ENCODE results near the gene TBL1Y. TPM values are rescaled to one million over a fixed set of nuclear protein-coding genes. Genes with fewer than 3 reads are reported as not detected.
"Not testable (repeated sequence)": the region's sequence is repeated elsewhere in the genome, so short reads cannot be mapped to it uniquely, and the experiment has no call there.

The TBL1Y gene
- total RNA-seq, 1 experiment from 2014 or later: not detected

- DNase-seq (ENCODE audit: low read depth): no peak
These were observed 61.9 kb downstream of the TBL1Y start for GRCh38 chrY:6972271-6972887.

GRCh38 chrY:6974971-6975370 lies 64.5 kb downstream of the TBL1Y start:
- DNase-seq (ENCODE audit: low read depth): no peak

- no peak for DNase-seq (ENCODE audit: low read depth)
These were observed 67.3 kb downstream of the TBL1Y start for GRCh38 chrY:6977783-6978182.

GRCh38 chrY:6983221-6983620 lies 72.7 kb downstream of the TBL1Y start:
- peak; percentile 12 for DNase-seq (ENCODE audit: low read depth)

GRCh38 chrY:6987811-6988210 lies 77.3 kb downstream of the TBL1Y start:
- no peak for DNase-seq (ENCODE audit: low read depth)

GRCh38 chrY:6989886-6990620 lies 79.6 kb downstream of the TBL1Y start:
- no peak for DNase-seq (ENCODE audit: low read depth)

GRCh38 chrY:6992041-6992440 lies 81.5 kb downstream of the TBL1Y start:
- no peak for DNase-seq (ENCODE audit: low read depth)

- no peak for DNase-seq (ENCODE audit: low read depth)
These were observed 85.5 kb downstream of the TBL1Y start for GRCh38 chrY:6995987-6996386.

GRCh38 chrY:6997503-6998066 lies 87.1 kb downstream of the TBL1Y start:
- no peak for DNase-seq (ENCODE audit: low read depth)

GRCh38 chrY:6999905-7000304 lies 89.4 kb downstream of the TBL1Y start:
- DNase-seq (ENCODE audit: low read depth): no peak

- DNase-seq (ENCODE audit: low read depth): no peak
These were observed 92.1 kb downstream of the TBL1Y start for GRCh38 chrY:7002581-7002980.

- peak; percentile 11 for DNase-seq (ENCODE audit: low read depth)
These were observed 97.4 kb downstream of the TBL1Y start for GRCh38 chrY:7007911-7008310.

GRCh38 chrY:7008578-7009355 lies 98.3 kb downstream of the TBL1Y start:
- DNase-seq (ENCODE audit: low read depth): no peak

GRCh38 chrY:7013051-7013450 lies 102.6 kb downstream of the TBL1Y start:
- no peak for DNase-seq (ENCODE audit: low read depth)

- no peak for DNase-seq (ENCODE audit: low read depth)
These were observed 106.0 kb downstream of the TBL1Y start for GRCh38 chrY:7016521-7016920.

GRCh38 chrY:7017244-7018080 lies 107.0 kb downstream of the TBL1Y start:
- no peak for DNase-seq (ENCODE audit: low read depth)

GRCh38 chrY:7039037-7039436 lies 128.5 kb downstream of the TBL1Y start:
- DNase-seq (ENCODE audit: low read depth): no peak

GRCh38 chrY:7040662-7041061 lies 130.2 kb downstream of the TBL1Y start:
- no peak for DNase-seq (ENCODE audit: low read depth)

- no peak for DNase-seq (ENCODE audit: low read depth)
These were observed 131.5 kb downstream of the TBL1Y start for GRCh38 chrY:7041983-7042382.

GRCh38 chrY:7052461-7052860 lies 142.0 kb downstream of the TBL1Y start:
- not testable (repeated sequence) for DNase-seq (ENCODE audit: low read depth)

GRCh38 chrY:7056886-7057285 lies 146.4 kb downstream of the TBL1Y start:
- DNase-seq (ENCODE audit: low read depth): no peak
